GM21825 (cell line): ENCODE measurements around the gene EBF4.

Source experiments
- ATAC-seq: cut with Tn5 transposase; IDR thresholded peaks from one replicate; pipeline ENCODE4 v1.9.1; 2021; ENCODE audit warnings: mild to moderate bottlenecking, moderate library complexity; ENCODE audit not compliant: unreplicated experiment

The EBF4 gene

DNA sequence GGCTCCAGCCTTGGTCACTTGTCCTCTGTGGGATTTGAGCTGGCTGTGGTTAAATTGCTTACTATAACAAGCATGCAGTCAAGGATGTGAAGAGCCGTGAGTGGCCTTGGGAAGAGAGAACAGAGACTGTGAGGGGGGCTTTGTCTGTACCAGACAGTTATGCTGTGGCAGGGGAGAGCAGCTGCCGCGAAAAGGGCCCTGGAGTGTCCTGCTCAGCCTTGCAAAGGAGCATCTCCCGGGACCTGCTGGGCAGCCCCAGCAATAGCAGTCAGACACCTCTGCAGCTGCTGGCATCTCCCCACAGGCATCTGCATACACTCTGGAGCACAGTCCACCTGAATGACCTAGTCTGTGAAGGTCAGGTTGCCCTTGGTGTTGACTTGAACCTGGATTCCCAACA lies 6.3 kb downstream of the EBF4 start:
- ATAC-seq, result no peak

DNA sequence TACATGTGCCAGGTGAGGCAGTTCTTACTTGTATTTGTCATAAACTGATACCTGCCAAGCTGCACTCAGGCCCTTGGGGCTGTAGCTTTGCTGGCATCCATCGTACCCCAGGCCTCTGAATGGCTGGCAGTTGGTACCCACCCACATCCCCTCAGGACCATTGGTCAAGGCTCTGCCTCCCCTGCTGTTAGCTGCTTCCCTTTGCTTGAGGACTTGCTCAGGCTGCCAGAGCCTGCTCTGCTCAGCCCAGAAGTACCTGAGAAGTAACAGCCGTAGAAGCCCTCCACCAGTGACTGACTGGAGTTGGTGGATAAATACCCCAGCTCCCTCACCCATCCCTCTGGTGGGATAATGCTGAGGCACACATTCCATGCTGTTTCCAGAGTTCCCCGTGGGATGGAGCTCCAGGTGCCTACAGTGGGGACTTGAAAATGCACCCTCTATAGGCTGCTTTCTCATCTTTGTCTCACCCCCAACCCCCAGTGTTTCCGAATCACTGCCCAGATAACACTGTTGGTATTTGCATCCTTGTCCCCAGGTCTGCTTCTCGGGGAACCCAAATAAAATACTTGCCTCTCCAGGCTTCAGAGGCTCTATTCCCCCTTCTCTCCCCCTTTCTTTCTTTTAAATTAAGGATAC lies 7.3 kb downstream of the EBF4 start:
- no peak for ATAC-seq

DNA sequence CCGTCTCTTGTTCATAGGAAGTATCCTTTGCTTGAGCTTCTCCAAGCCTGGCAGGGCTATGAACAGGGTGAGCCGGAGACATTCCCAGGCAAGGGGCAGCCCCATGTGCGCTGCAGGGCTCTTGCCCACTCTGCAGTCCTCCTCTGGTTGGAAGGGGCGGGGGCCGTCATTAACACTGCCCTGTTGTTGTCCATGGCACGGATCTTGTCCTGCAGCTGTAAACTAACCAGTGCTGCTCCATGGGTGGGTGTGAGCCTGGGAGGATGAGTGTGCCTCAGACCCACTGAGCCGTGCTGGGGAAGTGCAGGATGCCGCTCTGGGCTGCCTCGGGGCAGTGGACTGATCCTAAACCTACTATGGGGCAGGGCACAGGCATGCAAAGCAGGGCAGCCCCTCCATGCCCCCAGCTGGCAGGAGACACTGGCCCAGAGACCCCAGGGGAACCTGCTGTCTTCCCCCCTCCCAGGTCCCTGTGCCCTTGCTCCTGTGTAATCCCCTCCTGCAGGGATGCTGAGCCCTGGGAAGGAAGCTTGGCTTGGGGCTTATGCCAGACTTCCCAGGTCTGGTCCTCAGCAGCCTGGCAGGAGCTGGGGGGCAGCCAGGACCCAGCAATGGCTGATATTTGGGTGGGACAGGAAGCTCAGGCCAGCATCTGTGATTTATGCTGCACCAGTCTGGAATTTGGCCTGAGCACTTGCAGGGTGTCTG lies 8.5 kb downstream of the EBF4 start:
- ATAC-seq, result no peak

- ATAC-seq, result no peak
These were observed 9.1 kb downstream of the EBF4 start for GRCh38 chr20:2701671-2702081.

DNA sequence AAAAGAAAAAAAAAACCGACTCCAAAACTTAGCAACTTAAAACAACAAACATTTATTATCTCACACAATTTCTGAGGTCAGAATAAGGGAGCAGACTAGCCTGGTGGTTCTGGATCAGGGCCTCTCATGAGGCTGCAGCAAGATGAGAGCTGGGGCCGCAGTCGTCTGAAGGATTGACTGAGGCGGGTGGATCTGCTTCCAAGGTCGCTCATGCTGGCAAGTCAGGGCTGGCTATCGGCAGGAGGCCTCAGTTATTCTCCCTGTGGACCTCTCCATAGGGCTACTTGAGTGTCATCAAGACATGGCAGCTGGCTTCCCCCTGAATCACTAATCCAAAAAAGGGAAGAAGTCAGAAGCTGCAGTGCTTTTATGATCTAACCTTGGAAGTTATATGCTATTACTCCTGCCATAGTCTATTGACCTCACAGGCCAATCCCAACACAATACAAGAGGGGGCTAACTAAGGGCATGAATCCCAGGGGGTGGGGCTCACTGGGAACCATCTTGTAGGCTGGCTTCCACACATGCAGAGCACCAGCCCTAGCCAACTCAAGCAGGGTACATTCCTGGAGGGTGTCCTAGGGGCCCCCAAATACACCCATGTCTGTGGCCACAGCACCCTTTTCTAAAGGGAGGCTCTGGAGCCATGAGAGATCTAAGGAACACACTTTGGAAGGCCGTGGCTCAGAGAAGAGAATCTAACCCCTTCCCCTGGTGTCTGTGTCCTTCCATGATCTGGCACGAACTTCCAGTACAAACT lies 11.3 kb downstream of the EBF4 start:
- no peak for ATAC-seq

DNA sequence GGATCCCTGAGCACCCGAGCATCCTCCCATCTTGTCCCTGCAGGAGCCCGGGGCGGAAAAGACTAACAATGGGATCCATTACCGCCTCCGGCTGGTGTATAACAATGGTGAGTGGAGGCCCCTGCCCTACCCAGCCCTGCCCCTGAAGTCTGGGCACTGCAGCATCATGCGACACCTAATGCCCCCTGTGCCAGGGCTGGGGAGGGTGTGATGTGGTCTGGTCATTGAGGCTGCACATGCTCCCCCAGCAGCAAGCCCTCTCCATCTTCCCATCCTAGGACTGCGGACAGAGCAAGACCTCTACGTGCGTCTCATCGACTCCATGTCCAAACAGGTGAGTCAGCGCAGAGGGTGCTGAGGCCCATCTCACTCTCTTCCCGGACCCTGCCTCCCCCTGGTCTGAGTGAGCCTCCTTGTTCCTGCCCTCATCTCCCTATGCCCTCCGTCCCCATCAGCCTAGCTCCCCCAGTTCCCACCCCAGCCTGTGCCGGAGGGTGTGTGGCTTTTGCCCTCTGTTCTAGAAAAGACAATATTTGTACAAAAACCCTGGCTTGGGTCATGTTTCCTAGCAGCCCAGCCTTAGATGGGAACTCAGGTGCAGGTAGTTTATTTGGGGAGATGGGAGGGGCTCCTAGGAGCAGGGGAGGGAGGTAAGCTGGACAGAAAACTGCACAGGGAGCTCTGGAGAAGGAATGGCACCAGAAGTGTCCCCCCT lies 13.5 kb downstream of the EBF4 start:
- no peak for ATAC-seq

GRCh38 chr20:2706688-2707352 lies 14.2 kb downstream of the EBF4 start:
- no peak for ATAC-seq

GRCh38 chr20:2707353-2708072 lies 14.9 kb downstream of the EBF4 start:
- no peak for ATAC-seq

DNA sequence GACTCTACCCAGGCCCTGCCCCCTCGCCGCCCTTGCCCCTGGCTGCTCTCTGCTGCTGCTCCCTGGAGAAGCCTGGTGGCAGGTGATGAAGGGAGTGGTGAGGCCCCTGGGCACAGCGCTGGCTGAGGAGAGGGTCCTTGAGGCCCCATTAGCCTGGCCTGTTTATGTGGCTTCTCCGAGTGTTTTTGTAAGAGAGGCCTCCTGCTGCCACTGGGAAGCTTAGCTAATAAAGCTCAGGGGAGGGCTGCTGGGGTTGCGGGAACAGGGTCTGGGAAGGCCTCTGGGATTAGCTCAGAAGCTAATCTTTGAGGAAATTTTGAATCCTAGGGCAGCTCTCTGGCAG lies 15.5 kb downstream of the EBF4 start:
- no peak for ATAC-seq

DNA sequence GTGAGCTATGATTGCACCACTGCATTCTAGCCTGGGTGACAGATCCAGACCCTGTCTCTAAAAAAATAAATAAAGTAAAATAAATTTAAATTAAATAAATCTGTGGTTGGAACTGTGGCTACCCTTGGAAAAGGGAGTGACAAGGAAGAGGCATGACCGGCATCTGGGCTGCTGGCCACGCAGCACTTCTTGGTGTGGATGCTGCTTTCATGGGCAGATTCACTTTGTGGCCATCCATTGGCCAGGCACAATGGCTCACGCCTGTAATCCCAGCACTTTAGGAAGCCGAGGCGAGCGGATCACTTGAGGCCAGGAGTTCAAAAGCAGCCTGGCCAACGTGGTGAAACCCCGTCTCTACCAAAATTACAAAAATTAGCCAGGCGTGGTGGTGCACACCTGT lies 16.1 kb downstream of the EBF4 start:
- ATAC-seq, result no peak

DNA sequence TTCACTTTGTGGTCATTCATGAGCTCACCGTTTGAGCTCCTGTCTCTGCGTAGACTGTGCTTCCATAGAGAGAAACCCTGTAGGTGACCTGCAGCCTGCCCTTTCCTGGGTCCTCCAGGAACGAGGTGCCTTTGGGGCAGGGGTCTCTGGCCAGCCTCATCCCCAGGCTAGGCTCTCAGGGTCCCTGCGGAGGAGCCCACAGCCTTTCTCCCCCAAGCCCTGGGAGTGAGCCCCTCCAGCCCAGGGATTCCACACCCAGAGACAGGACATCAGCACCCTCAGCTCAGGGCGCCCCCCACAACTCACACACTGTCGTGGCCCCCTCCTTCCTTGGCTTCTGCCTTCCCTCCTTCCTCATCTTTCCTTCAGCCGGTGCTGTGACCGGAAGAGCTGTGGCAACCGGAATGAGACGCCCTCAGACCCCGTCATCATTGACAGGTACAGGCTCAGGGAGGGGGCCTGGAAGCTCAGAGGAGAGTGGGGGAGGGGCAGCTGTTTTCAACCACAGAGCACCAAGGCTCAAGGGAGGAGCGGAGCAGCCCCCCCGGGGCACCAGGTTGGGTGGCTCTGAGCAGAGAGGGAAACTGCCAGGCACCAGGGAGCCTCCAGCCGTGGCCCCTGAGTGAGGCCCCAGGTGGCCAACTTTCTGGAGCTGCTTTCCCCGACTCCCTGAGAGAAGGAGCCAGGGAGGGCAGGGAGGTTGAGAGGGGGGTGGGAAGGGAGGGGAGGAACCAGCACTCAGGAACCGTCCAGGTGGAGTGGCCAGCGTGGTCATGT lies 16.8 kb downstream of the EBF4 start:
- ATAC-seq, result no peak

DNA sequence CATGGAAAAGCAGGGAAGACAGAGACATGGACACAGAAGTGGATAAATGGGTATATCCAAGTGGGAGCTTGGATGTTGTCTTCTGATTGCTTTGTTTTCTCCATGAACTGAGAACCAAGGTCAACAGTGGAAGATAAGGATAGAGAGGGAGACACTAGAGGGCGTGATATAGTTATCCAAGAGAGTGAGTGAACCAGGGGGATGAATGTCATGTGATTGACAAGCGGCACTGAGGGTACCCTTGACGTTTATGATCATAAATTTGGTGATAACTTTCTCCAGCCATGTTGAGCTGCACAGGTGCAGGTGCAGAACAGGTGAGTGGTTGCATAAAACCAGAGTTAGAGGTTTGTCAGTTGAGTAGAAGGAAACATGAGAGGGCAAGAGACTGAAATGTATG lies 20.7 kb downstream of the EBF4 start:
- no peak for ATAC-seq

DNA sequence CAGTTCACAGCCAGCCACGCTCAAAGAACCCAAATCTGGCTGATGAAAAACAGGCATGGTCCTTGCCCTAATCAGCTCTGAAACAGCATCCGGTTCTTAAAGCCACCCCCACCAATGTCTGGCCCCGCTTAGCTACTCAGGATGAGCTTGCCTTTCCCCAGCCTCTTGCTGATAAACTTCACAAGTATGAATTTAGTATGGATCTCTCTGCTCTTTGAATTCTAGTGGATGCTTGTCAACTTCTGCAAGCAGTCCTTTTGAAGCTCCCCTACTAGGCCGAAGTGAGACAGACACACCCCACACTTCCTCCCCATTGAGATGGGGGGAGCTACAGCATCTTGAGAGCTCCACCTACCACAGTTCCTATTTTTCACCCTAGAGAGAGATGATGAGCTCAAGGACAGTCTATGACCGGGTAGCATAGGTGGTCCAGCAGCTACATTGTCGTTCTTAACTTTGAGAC lies 36.7 kb downstream of the EBF4 start:
- no peak for ATAC-seq

- ATAC-seq, result no peak
These were observed 37.2 kb downstream of the EBF4 start for GRCh38 chr20:2729791-2730190.

GRCh38 chr20:2734899-2735298 lies 42.3 kb downstream of the EBF4 start:
- no peak for ATAC-seq

DNA sequence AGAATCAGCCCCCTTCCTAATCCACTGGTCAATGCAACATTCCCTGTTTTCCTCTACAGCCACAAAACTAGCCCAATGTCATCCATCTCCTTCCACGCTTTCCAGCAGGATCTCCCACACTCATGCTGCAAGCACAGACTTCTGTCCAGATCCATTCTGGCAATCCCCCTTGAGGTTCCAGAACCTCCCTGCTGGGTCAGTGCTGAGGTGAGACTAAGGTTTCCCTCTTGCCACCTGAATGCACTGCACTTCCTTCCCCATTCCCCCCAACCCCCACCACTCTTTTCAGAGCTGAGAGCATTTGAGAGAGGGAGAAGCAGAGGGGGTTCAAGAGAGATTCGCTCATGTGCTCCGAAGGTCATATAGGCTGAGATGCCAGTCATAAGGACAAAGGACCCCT lies 43.9 kb downstream of the EBF4 start:
- ATAC-seq, result no peak

DNA sequence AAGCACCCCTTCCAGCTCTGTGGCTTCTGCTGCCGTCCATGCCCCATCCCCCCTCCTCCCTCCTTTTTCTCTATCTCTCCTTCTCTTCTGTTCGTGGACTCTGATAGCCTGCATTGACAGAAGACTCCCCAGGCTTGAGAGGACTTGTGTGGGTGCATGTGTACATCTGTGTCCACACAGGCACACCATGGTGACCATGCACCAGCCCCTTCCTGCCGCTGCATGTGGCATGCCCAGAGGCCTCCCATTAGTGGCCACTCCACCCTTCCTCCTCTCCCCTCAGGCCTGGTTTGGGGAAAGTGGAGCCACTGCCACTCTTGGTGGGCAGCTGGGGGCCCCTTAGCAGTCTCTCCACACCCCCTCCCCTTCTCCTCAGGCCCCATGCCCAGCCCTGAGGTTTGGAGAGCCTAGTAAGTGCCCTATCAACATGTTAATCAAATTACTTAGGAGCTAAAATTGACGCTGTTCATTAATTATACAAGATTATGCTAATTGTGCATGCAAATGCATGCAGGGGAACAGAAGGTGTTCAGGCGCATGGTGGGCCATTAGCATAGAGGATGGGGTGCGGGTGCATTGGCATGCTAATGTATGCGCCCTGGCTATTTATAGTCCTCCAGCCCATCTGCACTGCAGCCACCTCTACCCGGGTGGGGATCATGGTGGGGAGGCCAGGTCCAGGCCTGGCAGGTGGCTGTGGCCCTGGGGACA lies 45.9 kb downstream of the EBF4 start:
- no peak for ATAC-seq

DNA sequence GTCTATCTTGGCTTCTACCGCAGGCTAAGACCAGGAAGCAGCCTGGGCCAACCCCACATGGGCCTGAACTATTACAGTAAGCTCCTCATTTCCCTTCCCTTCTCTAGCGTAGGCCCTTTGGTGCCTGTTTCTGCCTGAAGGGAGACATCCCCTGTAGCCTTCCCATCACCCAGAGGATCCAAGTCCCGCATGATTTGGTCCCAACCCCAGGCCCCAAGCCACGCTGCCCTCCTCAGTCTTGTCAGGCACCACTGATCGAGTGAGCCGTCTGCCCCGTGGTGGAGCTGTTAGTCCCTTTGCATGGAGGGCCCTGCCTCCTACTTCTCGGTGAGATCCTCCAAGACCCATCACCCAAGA lies 46.4 kb downstream of the EBF4 start:
- no peak for ATAC-seq

DNA sequence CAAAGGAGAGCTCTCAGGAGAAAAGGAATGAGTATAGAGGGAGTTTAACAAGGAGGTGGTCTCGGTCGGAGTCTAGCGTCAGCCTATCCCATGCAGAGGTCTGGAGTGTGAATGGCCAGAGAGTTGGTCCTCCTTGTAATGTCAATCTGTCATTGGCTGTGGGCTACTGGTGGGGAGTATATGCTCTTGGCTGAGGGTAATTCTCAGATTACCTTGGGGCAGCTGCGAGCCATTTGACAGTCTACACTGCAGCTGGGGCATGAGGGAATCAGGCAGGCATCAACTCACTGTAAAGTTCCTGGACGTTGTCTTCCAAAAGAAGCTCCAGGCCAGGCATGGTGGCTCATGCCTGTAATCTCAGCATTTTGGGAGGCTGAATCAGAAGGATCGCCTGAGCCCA lies 48.1 kb downstream of the EBF4 start:
- no peak for ATAC-seq
